ENCODE data around the gene PHPT1. TPM values are rescaled to one million over a fixed set of nuclear protein-coding genes. Genes with fewer than 3 reads are reported as not detected.

The PHPT1 gene
- total RNA-seq, 2 experiments from 2014 or later: 13.6 to 17.8 TPM

DNA sequence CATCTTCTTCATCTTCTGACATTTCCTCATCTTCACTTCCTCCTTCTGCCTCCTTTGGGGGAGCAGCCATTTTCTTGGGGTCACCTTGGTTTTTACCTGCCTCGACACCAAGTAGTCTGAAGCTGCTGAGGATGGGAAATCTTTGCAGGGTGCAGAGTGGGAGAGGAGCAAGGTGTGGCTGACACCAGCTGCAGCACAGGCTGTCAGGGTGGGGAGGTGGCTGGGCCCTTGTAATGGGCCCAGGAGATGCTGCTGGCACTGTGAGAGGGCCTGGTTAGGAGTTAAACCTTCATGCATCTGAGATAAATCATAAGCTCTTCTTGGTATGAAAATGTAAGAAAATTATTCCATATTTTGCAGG is 33.8 kb upstream of the PHPT1 start:
- no peak for DNase-seq
- H3K27ac Mint-ChIP-seq: no peak overlapping the region
- POLR2A ChIA-PET: no interaction called here

DNA sequence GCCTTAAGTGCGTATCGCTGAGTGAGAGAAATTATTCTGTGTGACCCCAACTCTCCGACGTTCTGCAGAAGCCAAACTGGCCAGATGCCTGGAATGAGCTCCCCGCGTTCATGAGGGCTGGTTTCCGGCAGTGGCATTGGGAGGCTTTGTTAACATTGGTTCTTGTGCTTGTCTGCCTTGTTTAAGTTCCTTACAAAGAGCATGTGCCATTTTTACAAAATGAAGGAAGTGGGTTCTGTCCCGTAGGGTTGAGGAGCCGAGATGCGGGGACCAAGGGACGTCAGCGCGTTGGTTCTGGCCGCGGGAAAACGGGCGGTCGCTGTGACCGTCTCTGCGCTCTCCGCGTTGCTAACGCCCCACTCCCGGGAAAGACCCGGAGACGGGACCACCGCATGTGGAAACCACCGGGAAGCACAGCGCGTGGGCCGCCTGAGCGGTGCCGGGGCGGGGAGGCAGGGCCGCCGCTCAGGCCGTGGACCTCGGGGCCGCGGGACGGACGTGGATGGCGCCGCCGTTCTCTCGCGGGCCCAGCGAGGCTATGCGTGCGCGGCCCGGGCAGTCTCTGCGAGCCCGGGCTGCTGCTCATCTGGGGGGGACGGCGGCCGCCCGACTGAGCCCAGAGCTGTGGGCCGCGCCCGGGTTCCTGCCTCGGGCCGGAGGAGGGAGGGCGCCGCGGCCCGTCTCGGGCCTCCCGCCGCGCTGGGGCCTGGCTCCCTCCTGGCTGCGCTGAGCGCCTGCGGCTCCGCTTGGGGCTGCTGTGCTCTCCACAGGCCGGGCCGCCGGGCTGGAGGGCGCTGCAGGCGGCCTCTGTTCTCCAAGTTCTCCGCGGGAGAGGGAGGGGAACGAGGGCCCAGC is 28.0 kb upstream of the PHPT1 start:
- no peak for ATAC-seq (ENCODE audit: poor library complexity)
- intact Hi-C loops (cut with DNase I, micrococcal nuclease): no loop called here
- ChIA-PET POLR2A (no interaction called here), CTCF (no interaction called here)
- peak in 1 of 14 experiments; percentile 18 for DNase-seq
- peaks cover 8% of the 10 kb centered on the region for H3K4me1 Mint-ChIP-seq (ENCODE audit: low read depth)
- no peak overlapping the region for H3K4me3 Mint-ChIP-seq
- no peaks in the 10 kb centered on the region for H3K27me3 Mint-ChIP-seq
- H3K9me3 Mint-ChIP-seq: no peaks in the 10 kb centered on the region
- TF ChIP-seq, protein P1, sequence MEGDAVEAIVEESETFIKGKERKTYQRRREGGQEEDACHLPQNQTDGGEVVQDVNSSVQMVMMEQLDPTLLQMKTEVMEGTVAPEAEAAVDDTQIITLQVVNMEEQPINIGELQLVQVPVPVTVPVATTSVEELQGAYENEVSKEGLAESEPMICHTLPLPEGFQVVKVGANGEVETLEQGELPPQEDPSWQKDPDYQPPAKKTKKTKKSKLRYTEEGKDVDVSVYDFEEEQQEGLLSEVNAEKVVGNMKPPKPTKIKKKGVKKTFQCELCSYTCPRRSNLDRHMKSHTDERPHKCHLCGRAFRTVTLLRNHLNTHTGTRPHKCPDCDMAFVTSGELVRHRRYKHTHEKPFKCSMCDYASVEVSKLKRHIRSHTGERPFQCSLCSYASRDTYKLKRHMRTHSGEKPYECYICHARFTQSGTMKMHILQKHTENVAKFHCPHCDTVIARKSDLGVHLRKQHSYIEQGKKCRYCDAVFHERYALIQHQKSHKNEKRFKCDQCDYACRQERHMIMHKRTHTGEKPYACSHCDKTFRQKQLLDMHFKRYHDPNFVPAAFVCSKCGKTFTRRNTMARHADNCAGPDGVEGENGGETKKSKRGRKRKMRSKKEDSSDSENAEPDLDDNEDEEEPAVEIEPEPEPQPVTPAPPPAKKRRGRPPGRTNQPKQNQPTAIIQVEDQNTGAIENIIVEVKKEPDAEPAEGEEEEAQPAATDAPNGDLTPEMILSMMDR (IDR thresholded peaks at IDR 0.05): no peak
- H3K27ac Mint-ChIP-seq: no peak overlapping the region
- H3K36me3 Mint-ChIP-seq (ENCODE audit: low read depth): peaks cover 14% of the 10 kb centered on the region
- Histone ChIP-seq H3K27me3 (ENCODE audit: control insufficient read depth in 1 of 2, insufficient read depth in 2 of 2, low read length in 2 of 2) (no peaks in the 10 kb centered on the region), H3K4me3 (ENCODE audit: low read length) (no peak overlapping the region), H3K27ac (ENCODE audit: low read depth in 1 of 2, low read length in 2 of 2) (no peak overlapping the region), H3K9me3 (ENCODE audit: control insufficient read depth in 1 of 2, insufficient read depth in 1 of 2, low read length in 2 of 2) (no peaks in the 10 kb centered on the region), H3K4me1 (ENCODE audit: insufficient read depth, low read length) (no peaks in the 10 kb centered on the region), H3K36me3 (ENCODE audit: insufficient read depth, low read length) (peaks cover 12% of the 10 kb centered on the region)

More for the DNA sequence above, 33.8 kb upstream of the PHPT1 start:
- ATAC-seq (ENCODE audit: poor library complexity): no peak
- Mint-ChIP-seq H3K9me3 (no peaks in the 10 kb centered on the region), H3K4me1 (ENCODE audit: low read depth) (peaks cover 24% of the 10 kb centered on the region), H3K4me3 (no peak overlapping the region), H3K36me3 (ENCODE audit: low read depth) (peaks cover 35% of the 10 kb centered on the region), H3K27me3 (no peaks in the 10 kb centered on the region)
- H3K27me3 ChIP-seq (ENCODE audit: control insufficient read depth in 1 of 2, insufficient read depth in 2 of 2, low read length in 2 of 2): no peaks in the 10 kb centered on the region
- H3K9me3 ChIP-seq (ENCODE audit: control insufficient read depth in 1 of 2, insufficient read depth in 1 of 2, low read length in 2 of 2): no peaks in the 10 kb centered on the region
- peaks cover 13% of the 10 kb centered on the region for H3K36me3 ChIP-seq (ENCODE audit: insufficient read depth, low read length)
- no peak overlapping the region for H3K27ac ChIP-seq (ENCODE audit: low read depth in 1 of 2, low read length in 2 of 2)
- CTCF ChIA-PET: no interaction called here
- peaks cover 21% of the 10 kb centered on the region for H3K4me1 ChIP-seq (ENCODE audit: insufficient read depth, low read length)
- H3K4me3 ChIP-seq (ENCODE audit: low read length): no peak overlapping the region
- intact Hi-C loops (cut with DNase I, micrococcal nuclease): no loop called here
- TF ChIP-seq, protein P1 (IDR thresholded peaks at IDR 0.05): no peak

DNA sequence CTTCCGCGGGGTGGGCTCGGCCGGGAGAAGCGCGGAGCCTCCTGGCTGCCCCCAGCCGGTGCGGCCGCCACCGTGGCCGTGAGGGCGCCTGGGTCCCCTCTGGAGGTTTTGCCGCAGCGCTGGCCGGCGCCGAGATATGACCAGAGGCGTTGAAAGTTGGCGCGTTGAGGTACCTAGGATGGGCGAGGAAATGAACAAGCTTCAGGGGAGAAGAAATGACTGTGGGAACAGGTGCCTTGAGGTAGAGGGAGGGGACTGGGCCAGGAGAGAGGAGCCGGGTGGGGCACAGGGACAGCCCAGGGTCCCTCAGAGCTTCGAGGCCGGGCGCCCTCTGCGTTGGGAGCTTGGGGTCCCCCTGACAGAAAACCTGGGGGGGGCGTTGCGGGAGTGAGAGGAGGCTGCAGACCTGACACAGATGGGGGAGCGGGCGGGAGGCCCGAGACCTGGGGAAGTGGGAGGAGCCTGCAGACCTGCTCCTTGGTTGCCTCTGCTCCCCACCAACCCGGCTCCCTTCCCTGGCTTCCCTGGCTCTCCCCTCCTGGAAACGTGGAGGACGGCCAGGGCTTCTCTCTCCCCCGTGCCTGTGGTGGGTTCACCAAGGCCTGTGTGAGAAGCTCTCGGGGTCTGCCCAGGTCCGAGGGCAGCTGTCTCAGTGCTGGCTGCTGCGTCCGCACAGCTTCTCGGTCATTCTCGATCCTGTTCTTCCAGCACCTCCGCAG is 27.2 kb upstream of the PHPT1 start:
- POLR2A ChIA-PET: no interaction called here
- H3K27ac Mint-ChIP-seq: no peak overlapping the region

More for the DNA sequence above, 27.2 kb upstream of the PHPT1 start:
- no peak overlapping the region for H3K27ac ChIP-seq (ENCODE audit: low read depth in 1 of 2, low read length in 2 of 2)
- intact Hi-C loops (cut with DNase I, micrococcal nuclease): no loop called here
- Mint-ChIP-seq H3K4me3 (no peak overlapping the region), H3K4me1 (ENCODE audit: low read depth) (peaks cover 8% of the 10 kb centered on the region), H3K9me3 (no peaks in the 10 kb centered on the region), H3K36me3 (ENCODE audit: low read depth) (peaks cover 10% of the 10 kb centered on the region), H3K27me3 (no peaks in the 10 kb centered on the region)
- H3K36me3 ChIP-seq (ENCODE audit: insufficient read depth, low read length): peaks cover 16% of the 10 kb centered on the region
- no peaks in the 10 kb centered on the region for H3K4me1 ChIP-seq (ENCODE audit: insufficient read depth, low read length)
- no peaks in the 10 kb centered on the region for H3K27me3 ChIP-seq (ENCODE audit: control insufficient read depth in 1 of 2, insufficient read depth in 2 of 2, low read length in 2 of 2)
- TF ChIP-seq, protein P1 (IDR thresholded peaks at IDR 0.05): no peak
- CTCF ChIA-PET: no interaction called here
- no peak overlapping the region for H3K4me3 ChIP-seq (ENCODE audit: low read length)
- DNase-seq (peak in 1 of 14 experiments; percentile 19), ATAC-seq (ENCODE audit: poor library complexity) (no peak)
- H3K9me3 ChIP-seq (ENCODE audit: control insufficient read depth in 1 of 2, insufficient read depth in 1 of 2, low read length in 2 of 2): no peaks in the 10 kb centered on the region

Data from CD4-positive, alpha-beta T cell (primary cell).